AG09309 (cell line): ENCODE results near the gene CLRN2.

ENCODE experiments used
- DNase-seq: peaks from one replicate; pipeline ENCODE4 v3.0.0-alpha.2; 2010; ENCODE audit warnings: low read depth
- H3K4me3 ChIP-seq: 2 replicates; pipeline ENCODE4 v1.5.1; 2011; ENCODE audit warnings: mild to moderate bottlenecking, low read depth, low read length, moderate library complexity; ENCODE audit not compliant: control insufficient read depth
- TF ChIP-seq, protein P1 (sequence below): IDR thresholded peaks from 2 replicates; pipeline ENCODE4 v1.5.1; 2011; ENCODE audit warnings: mild to moderate bottlenecking, low read depth, low read length, inconsistent platforms; ENCODE audit not compliant: insufficient read depth, control insufficient read depth; ENCODE audit errors: missing control alignments

Gene CLRN2

DNA sequence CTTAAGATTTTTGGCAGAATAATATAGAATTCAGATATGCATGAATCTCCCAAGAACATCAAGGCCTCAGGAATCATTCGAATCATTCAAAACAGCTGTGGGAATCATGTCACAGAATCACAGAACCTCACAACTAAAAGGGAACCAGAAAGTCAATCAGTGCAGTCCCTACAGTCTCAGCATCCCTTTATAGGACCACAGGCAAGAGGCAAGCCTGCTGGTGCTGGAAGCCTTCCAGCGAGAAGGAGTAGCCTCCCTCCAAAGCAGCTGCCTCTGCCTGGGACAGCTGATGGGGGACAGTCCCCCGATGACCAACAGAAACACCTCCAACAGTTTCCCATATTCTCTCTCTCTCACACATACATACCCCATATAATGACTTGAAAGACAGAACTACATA lies 23.8 kb upstream of the CLRN2 start:
- H3K4me3 ChIP-seq: no peak overlapping the region
- no peak for DNase-seq
- TF ChIP-seq, protein P1, sequence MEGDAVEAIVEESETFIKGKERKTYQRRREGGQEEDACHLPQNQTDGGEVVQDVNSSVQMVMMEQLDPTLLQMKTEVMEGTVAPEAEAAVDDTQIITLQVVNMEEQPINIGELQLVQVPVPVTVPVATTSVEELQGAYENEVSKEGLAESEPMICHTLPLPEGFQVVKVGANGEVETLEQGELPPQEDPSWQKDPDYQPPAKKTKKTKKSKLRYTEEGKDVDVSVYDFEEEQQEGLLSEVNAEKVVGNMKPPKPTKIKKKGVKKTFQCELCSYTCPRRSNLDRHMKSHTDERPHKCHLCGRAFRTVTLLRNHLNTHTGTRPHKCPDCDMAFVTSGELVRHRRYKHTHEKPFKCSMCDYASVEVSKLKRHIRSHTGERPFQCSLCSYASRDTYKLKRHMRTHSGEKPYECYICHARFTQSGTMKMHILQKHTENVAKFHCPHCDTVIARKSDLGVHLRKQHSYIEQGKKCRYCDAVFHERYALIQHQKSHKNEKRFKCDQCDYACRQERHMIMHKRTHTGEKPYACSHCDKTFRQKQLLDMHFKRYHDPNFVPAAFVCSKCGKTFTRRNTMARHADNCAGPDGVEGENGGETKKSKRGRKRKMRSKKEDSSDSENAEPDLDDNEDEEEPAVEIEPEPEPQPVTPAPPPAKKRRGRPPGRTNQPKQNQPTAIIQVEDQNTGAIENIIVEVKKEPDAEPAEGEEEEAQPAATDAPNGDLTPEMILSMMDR: no peak

DNA sequence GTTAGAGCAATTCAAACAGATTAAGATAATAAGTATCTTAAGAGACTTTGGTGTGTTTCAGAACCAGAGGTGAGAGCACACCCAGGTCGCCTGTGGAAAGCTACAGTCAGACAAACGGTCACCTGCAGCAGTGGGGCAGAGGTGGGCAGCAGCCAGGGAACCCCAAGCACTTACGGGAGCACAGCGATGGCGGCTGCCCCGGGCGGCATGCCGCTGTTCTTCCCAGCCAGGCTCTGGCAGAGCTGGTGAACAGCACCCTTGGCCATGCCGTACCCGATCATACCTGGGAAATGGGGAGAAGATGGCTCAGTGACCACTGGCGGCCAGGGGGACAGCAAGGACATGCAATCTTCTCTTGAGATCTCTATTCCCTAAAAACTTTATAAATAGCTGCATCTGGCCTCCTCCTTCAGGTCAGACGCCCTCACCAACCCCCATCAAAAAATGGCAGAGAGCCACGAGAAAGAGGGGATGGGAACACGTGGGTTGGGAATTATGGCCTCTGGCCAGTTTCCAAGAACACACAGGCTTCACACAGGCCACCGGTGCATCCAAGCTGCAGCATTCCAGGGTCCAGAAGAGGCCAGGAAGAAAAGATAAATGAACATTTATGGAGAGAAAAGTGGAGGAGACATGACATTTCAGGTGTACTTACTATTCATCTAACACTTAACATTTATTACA lies 22.8 kb upstream of the CLRN2 start:
- H3K4me3 ChIP-seq: no peak overlapping the region
- TF ChIP-seq, protein P1: no peak
- no peak for DNase-seq

DNA sequence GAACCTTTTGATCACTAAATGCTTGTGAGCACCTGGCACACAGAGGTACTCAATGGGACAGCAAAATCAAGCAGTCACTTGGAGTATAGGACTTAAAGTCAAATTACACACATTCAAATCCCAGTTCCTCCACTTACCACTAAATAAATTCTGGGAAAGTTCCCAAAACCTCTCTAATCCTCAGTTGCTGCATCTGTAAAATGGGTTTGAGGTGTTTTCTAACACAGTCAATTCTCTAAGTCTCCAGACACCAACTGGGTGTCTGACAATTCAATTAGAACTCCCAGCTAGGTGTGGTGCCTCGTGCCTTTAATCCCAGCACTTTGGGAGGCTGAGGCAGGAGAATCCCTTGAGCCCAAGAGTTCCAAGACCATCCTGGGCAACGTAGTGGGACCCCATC lies 22.1 kb upstream of the CLRN2 start:
- no peak for DNase-seq
- TF ChIP-seq, protein P1: no peak
- H3K4me3 ChIP-seq: no peak overlapping the region

- no peak for DNase-seq
- TF ChIP-seq, protein P1: no peak
- H3K4me3 ChIP-seq: no peak overlapping the region
These were observed 21.3 kb upstream of the CLRN2 start for GRCh38 chr4:17493619-17494018.

DNA sequence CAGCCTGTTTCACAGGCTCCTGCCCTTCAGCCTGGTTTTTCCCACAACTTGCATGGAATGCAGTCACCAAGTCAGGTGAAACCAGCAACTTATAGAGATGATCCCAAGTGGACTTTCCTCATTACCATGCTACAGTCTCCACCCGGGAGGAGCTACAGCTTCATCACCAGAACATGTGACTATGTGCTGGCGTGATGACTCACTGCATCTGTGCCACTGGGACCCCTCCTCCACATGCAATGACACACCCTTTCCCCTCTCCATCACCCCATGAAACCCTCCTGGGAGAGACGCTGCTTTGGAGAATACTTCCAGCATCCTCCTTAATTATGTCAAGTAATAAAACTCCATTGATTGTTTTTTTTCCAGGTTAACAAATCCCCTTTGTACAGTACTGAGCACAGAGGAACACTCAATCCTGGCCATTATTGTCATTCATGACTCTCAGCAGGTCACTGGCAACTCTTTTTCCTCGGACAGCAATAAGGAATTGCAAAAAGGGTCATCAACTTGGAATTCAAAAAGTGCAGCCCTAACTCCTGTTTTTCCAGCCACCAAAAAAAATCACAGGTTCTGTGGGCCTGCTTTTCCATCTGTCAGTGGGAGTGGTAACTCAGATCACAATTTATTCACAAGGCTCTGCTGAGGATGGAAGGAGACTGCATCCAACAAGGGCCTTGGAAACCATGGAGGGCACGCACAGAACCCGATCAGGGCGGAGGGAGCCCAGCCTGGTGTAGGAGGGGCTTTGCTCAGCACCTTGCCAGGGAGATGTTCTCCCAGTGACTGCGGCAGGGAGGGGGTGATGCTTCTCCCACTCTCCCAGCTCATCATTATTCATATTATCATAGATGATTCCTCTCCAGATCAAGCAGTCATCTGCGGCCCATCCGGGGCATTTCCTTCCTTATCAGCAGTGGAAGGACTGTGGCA lies 20.4 kb upstream of the CLRN2 start:
- TF ChIP-seq, protein P1: no peak
- H3K4me3 ChIP-seq: no peak overlapping the region
- no peak for DNase-seq

- DNase-seq: no peak
- TF ChIP-seq, protein P1: no peak
These were observed 17.0 kb upstream of the CLRN2 start for GRCh38 chr4:17497890-17498523.

More at GRCh38 chr4:17497890-17498523, 17.0 kb upstream of the CLRN2 start:
- H3K4me3 ChIP-seq: no peak overlapping the region
